ENCODE measurements around the gene GPATCH2L.

- TF ChIP-seq CTCF (IDR thresholded peaks at IDR 0.05) (no peak), EZH2 (IDR thresholded peaks at IDR 0.05; ENCODE audit: borderline replicate concordance, insufficient read depth, low read depth, low read length, poor library complexity, severe bottlenecking) (no peak)
These were observed 2.9 kb downstream of the GPATCH2L start for GRCh38 chr14:76154539-76155126.

All from B cell (primary cell).